ENCODE measurements around the gene SEC31A.

DNA sequence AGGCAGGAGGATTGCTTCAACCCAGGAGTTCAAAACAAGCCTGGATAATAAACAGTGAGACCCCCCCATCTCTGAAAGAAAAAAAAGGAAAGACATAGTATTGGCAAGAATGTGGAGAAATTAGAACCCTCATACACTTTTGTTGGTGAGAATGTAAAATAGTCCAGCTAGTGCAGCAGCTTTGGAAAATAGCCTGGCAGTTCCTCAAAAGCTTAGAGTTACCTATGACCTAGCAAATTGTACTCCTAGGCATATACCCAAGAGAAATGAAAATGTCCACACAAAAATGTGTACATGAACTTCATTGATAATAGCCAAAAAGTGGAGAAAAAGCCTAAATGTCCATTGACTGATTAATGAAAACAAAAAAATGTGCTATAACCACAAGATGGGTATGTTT is 30.8 kb upstream of the SEC31A start:
- TF ChIP-seq, protein P1, sequence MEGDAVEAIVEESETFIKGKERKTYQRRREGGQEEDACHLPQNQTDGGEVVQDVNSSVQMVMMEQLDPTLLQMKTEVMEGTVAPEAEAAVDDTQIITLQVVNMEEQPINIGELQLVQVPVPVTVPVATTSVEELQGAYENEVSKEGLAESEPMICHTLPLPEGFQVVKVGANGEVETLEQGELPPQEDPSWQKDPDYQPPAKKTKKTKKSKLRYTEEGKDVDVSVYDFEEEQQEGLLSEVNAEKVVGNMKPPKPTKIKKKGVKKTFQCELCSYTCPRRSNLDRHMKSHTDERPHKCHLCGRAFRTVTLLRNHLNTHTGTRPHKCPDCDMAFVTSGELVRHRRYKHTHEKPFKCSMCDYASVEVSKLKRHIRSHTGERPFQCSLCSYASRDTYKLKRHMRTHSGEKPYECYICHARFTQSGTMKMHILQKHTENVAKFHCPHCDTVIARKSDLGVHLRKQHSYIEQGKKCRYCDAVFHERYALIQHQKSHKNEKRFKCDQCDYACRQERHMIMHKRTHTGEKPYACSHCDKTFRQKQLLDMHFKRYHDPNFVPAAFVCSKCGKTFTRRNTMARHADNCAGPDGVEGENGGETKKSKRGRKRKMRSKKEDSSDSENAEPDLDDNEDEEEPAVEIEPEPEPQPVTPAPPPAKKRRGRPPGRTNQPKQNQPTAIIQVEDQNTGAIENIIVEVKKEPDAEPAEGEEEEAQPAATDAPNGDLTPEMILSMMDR (IDR thresholded peaks at IDR 0.05): no peak
- no peak for TF ChIP-seq POLR2AphosphoS5 (IDR thresholded peaks at IDR 0.05)
- TF ChIP-seq POLR2A (IDR thresholded peaks at IDR 0.05): no peak
- TF ChIP-seq EP300 (IDR thresholded peaks at IDR 0.05): no peak
